Activated gamma-delta T cell treated with Interleukin-2 at 50 U/mL for 16 hours (primary cell): Measurements from ENCODE around the gene SLC35B4.
A peak's percentile ranks its signal among the peaks of the same experiment; 100 is the strongest.
"Not testable (repeated sequence)": the region's sequence is repeated elsewhere in the genome, so short reads cannot be mapped to it uniquely, and the experiment has no call there.

Experiments
- DNase-seq: peaks from one replicate; pipeline ENCODE4 v3.0.0-alpha.2; 2020

Gene SLC35B4

GRCh38 chr7:134330974-134331373, 14.2 kb upstream of the SLC35B4 start:
- no peak for DNase-seq

GRCh38 chr7:134329614-134330346, 13.1 kb upstream of the SLC35B4 start:
- DNase-seq: no peak

GRCh38 chr7:134328900-134329299, 12.2 kb upstream of the SLC35B4 start:
- DNase-seq: no peak

GRCh38 chr7:134327896-134328295, 11.2 kb upstream of the SLC35B4 start:
- peak; percentile 54 for DNase-seq

- DNase-seq: no peak
Measured at GRCh38 chr7:134324107-134324506, 7.4 kb upstream of the SLC35B4 start.

GRCh38 chr7:134320201-134320600, 3.5 kb upstream of the SLC35B4 start:
- no peak for DNase-seq

- no peak for DNase-seq
Measured at GRCh38 chr7:134318443-134318842, 1.7 kb upstream of the SLC35B4 start.

GRCh38 chr7:134317434-134317833, 704 bp upstream of the SLC35B4 start:
- no peak for DNase-seq

- no peak for DNase-seq
Measured at GRCh38 chr7:134315679-134316538, 821 bp downstream of the SLC35B4 start.

GRCh38 chr7:134313543-134313942, 3.2 kb downstream of the SLC35B4 start:
- no peak for DNase-seq

GRCh38 chr7:134312717-134313116, 4.0 kb downstream of the SLC35B4 start:
- no peak for DNase-seq

GRCh38 chr7:134311807-134312206, 4.9 kb downstream of the SLC35B4 start:
- no peak for DNase-seq

- no peak for DNase-seq
Measured at GRCh38 chr7:134308548-134308947, 8.2 kb downstream of the SLC35B4 start.

GRCh38 chr7:134307320-134307719, 9.4 kb downstream of the SLC35B4 start:
- no peak for DNase-seq

- no peak for DNase-seq
Measured at GRCh38 chr7:134302120-134302519, 14.6 kb downstream of the SLC35B4 start.

GRCh38 chr7:134301592-134301991, 15.1 kb downstream of the SLC35B4 start:
- no peak for DNase-seq

- DNase-seq: no peak
Measured at GRCh38 chr7:134300988-134301387, 15.7 kb downstream of the SLC35B4 start.

GRCh38 chr7:134298902-134299683, 17.6 kb downstream of the SLC35B4 start:
- DNase-seq: no peak

- no peak for DNase-seq
Measured at GRCh38 chr7:134297489-134297888, 19.2 kb downstream of the SLC35B4 start.

- not testable (repeated sequence) for DNase-seq
Measured at GRCh38 chr7:134295982-134296381, 20.7 kb downstream of the SLC35B4 start.

- no peak for DNase-seq
Measured at GRCh38 chr7:134293002-134293740, 23.6 kb downstream of the SLC35B4 start.

- no peak for DNase-seq
Measured at GRCh38 chr7:134290286-134290685, 26.4 kb downstream of the SLC35B4 start.

GRCh38 chr7:134289841-134290240, 26.9 kb downstream of the SLC35B4 start:
- DNase-seq: no peak
